PFSK-1 (cell line): ENCODE data around the gene BABAM2.

Experiments used
- FOXP2 ChIP-seq: optimal IDR thresholded peaks from 2 replicates; pipeline ENCODE3; 2011; ENCODE audit warnings: borderline replicate concordance, control low read depth, inconsistent platforms; ENCODE audit not compliant: insufficient read depth; ENCODE audit errors: extremely low read length, extremely low read depth
- POLR2AphosphoS5 ChIP-seq: IDR thresholded peaks from 2 replicates; pipeline ENCODE4 v1.6.1; 2012; ENCODE audit warnings: low read depth, mild to moderate bottlenecking, control low read depth, low read length, moderate library complexity
- SIN3A ChIP-seq: IDR thresholded peaks from 2 replicates; pipeline ENCODE4 v1.6.1; 2012; ENCODE audit warnings: mild to moderate bottlenecking, low read length, moderate library complexity, borderline replicate concordance; ENCODE audit not compliant: insufficient read depth
- TAF1 ChIP-seq: IDR thresholded peaks from 2 replicates; pipeline ENCODE4 v1.6.1; 2012; ENCODE audit warnings: low read length, control low read depth, borderline replicate concordance; ENCODE audit not compliant: insufficient read depth
- TF ChIP-seq, protein P1 (sequence below), 2 experiments: IDR thresholded peaks; 2 replicates each; pipeline versions ENCODE4 v1.6.1 to v1.8.0; 2011 to 2012; ENCODE audit warnings: low read depth in 2 of 2, low read length in 2 of 2, control low read depth in 1 of 2, inconsistent platforms in 1 of 2, mild to moderate bottlenecking in 1 of 2, moderate library complexity in 1 of 2; ENCODE audit not compliant: insufficient read depth in 1 of 2

Gene BABAM2

GRCh38 chr2:28270456-28271152 is 380.1 kb downstream of the BABAM2 start:
- TF ChIP-seq SIN3A (no peak), TAF1 (no peak), POLR2AphosphoS5 (no peak), FOXP2 (no peak)
- TF ChIP-seq, protein P1, sequence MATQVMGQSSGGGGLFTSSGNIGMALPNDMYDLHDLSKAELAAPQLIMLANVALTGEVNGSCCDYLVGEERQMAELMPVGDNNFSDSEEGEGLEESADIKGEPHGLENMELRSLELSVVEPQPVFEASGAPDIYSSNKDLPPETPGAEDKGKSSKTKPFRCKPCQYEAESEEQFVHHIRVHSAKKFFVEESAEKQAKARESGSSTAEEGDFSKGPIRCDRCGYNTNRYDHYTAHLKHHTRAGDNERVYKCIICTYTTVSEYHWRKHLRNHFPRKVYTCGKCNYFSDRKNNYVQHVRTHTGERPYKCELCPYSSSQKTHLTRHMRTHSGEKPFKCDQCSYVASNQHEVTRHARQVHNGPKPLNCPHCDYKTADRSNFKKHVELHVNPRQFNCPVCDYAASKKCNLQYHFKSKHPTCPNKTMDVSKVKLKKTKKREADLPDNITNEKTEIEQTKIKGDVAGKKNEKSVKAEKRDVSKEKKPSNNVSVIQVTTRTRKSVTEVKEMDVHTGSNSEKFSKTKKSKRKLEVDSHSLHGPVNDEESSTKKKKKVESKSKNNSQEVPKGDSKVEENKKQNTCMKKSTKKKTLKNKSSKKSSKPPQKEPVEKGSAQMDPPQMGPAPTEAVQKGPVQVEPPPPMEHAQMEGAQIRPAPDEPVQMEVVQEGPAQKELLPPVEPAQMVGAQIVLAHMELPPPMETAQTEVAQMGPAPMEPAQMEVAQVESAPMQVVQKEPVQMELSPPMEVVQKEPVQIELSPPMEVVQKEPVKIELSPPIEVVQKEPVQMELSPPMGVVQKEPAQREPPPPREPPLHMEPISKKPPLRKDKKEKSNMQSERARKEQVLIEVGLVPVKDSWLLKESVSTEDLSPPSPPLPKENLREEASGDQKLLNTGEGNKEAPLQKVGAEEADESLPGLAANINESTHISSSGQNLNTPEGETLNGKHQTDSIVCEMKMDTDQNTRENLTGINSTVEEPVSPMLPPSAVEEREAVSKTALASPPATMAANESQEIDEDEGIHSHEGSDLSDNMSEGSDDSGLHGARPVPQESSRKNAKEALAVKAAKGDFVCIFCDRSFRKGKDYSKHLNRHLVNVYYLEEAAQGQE (IDR thresholded peaks at IDR 0.05; ENCODE audit: insufficient read depth in 1 of 2, low read depth in 2 of 2, low read length in 2 of 2) = no peak

- no peak for TF ChIP-seq TAF1
- TF ChIP-seq, protein P1 (IDR thresholded peaks at IDR 0.05; ENCODE audit: insufficient read depth in 1 of 2, low read depth in 2 of 2, low read length in 2 of 2) = no peak
- TF ChIP-seq POLR2AphosphoS5 = no peak
- no peak for TF ChIP-seq SIN3A
- TF ChIP-seq FOXP2 = no peak
These were observed 380.8 kb downstream of the BABAM2 start for GRCh38 chr2:28271231-28271918.

- TF ChIP-seq SIN3A (no peak), TAF1 (no peak), POLR2AphosphoS5 (no peak), FOXP2 (no peak)
- TF ChIP-seq, protein P1 (IDR thresholded peaks at IDR 0.05; ENCODE audit: insufficient read depth in 1 of 2, low read depth in 2 of 2, low read length in 2 of 2) = no peak
These were observed 381.4 kb downstream of the BABAM2 start for GRCh38 chr2:28271919-28272250.

- TF ChIP-seq TAF1 = no peak
- TF ChIP-seq, protein P1 (IDR thresholded peaks at IDR 0.05; ENCODE audit: insufficient read depth in 1 of 2, low read depth in 2 of 2, low read length in 2 of 2) = no peak
- no peak for TF ChIP-seq SIN3A
- no peak for TF ChIP-seq POLR2AphosphoS5
- TF ChIP-seq FOXP2 = no peak
These were observed 383.2 kb downstream of the BABAM2 start for GRCh38 chr2:28273751-28274150.
